GM19025 (cell line): ENCODE measurements around the gene RUNX1.
A peak's percentile ranks its signal among the peaks of the same experiment; 100 is the strongest.

Experiments used
- ATAC-seq: cut with Tn5 transposase; IDR thresholded peaks from one replicate; pipeline ENCODE4 v1.9.1; 2021; ENCODE audit warnings: mild to moderate bottlenecking, low read depth, moderate library complexity; ENCODE audit not compliant: unreplicated experiment

Gene RUNX1

DNA sequence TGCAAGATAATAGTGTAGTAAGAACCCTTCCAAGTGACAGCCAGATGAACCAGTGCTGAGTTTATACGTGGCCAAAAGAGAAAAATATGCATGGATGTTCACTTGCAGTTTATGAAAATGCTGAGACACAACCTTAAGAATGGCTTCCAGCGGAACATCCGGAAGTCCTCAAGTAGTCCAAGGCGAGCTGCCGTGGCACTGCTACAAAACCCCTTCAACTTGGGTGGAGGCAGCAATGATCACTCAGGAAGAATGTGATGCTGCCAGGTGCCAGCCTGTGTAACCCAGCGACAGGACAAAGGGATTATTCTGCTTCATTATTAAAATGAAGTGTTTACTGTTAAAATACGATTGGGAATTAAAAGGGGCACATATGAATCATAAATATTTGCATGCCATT lies 179.6 kb downstream of the RUNX1 start:
- no peak for ATAC-seq

DNA sequence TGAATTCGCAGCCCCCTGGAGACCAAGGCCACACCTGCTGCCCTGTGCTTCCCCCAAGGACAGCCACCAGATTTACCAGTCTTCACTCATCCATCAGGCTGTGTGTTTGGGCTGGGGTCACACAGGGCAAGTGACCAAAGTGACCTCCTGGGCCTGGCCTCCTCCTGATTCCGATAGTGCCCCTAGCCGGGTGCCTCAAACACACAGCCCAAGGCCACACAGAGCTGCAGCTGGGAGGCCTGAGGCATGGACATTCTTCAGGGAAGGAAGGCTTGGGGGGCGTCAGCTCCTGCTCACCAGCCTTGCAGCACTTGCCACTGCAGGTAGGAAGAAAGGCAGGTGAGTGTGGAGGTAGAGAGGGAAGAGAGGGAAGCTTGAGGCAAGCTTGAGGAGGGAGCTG lies 181.3 kb downstream of the RUNX1 start:
- ATAC-seq, result no peak

DNA sequence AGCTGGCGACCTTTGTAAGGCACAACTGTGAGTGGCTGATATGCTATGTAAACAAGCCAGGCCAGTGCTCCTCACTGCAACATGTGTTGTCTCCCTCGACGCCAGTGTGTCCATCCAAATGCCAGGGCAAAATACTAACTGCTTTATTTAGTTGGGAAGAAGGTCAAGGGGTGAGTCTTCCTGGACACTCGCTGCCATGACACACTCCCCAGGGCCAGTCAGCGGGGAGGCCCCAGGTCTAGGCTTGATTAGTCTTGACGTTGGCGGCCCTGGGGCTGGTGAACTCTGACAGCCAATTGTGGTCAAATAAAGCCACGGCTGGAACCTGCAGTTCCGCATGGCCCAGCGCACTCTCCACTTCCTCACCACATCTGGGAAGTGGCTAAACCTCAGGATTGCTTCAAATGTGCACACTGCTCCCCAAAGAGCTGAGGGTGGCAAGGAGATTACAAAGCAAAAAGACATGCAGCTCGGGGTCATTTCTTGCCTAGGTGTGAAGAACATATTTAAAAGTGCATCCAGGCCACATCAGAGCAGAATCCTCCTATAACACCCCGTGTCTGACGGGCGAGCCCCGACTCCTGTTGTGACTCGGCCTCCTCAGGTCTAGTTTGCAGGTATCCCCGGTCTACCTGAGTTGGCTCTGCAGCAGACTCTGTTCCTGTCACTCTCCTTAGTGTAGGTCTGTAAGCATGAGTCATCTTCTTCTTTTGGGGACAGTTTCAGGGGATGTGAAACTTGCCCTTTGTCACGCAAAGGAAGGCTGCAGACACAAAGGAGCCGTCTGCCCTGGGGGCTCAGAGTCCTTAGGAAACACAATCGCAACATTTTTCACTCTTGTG lies 183.5 kb downstream of the RUNX1 start:
- ATAC-seq, result peak; percentile 90

DNA sequence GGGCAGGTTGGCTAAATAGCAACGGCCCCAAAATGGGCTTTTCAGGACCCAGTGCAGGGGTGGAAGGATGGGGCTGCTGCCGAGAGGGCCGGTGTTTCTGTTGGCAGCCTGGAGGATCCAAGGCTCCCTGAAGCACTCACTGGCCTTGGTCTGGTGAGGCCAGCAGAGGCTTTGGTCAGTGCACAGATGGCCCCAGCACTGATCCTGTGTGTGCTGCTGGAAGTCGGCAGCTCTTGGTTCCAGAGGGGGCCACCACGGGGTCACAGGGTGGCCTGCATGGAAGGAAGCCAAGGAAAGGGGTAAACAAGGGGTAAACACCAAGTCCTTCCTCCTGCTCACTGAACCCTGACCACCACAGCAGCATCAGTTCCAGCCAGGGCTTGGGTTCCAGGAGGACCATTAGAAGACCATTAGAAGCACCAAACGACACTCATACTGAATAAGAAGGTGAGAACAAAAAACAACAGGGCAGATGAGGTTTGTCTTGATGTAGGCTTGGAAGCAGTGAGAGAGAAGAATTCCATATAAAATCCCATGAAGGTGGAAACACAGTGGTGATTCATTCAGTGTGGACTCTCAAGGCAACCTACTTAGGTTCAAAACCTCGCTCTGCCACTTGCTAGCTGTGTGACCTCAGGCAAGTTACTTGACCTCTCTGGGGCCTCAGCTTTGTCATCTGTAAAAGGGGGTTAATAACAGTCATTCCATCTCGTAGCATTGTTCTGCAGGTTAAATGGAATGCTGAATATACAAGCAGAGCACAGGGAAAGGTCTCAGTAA lies 184.5 kb downstream of the RUNX1 start:
- no peak for ATAC-seq

DNA sequence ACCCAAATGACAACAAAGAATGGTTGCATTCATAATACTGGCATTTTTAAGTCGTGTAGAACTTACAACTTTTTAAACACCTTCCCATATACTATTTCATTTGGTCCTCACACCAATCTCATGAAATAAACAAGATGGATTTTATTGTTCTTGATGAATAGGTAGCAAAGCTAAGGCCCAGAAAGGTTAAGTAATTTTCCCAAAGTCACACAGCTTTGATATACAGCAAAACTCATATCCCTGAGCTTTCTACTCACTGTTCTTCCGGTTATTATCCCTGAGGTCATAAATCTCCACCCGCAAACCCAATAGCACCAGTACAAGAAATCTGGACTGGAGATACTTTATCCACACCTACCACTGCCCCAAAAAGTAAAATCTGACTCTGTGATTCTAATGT lies 186.2 kb downstream of the RUNX1 start:
- no peak for ATAC-seq

DNA sequence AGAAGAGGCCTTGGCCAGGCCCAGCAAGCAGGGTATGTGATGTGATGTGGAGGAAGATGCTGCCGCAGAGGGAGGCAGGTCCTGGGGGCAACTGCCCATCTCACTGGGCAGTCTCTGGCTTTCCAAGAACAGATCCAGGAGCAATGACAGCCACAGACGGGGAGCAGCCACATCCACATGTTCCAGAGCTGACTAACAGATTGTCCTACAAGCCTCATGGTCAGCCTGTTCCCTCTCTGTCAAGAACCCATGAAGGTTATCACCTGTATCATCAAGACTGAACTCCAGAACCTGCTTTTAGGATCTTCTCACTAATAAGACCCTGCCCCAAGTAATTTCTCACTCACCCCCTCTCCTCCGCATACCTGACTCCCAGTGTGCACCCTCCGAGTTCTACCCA lies 187.8 kb downstream of the RUNX1 start:
- no peak for ATAC-seq

DNA sequence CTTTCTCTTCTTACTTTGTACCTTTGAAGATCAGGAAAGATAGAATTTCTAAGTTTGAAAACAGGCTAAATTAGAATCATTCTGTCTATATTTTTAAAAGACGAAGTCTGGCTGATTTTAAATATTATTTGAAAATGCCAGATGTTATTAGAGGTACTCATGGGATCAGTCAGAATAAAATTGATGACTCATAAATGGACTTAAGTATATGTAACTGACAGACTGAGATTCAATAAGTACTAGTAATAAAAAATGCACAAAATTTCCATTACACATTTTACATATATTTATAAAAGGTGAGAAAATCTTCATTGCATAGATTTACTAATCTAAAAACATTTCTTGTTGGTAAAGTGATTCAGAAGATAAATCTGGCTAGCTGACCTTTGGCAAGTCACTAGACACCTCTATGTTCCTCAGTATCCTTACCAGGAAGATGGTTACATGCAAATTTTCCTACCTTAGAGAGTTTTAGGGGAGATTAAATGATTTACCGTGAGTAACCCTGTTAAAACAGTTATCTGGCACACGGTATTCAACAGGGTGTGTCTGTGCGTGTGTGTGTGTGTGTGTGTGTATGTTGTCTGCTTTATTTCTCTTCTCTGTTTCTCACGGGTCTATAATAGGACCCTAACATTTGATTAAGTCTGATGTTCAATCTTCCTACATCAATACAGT lies 189.0 kb downstream of the RUNX1 start:
- ATAC-seq, result no peak

DNA sequence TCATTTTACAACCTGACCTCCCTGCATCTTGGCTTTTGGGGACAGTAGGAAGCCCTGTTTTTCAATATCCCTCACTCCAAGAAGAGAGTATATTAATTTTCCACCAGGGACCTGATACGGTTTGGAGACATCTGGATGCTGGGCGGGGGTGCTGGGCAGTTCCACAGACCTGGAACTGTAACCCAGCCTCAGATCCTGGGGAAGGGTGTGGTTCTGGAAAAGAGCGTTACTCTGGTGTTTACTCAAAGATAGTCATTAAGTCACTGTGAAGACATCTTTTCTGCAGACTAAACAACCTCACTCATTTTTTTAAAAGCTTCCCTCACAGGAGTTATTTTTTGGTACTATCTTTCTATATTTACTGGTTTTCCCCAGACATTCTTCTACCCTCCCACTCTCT lies 190.5 kb downstream of the RUNX1 start:
- ATAC-seq, result no peak

DNA sequence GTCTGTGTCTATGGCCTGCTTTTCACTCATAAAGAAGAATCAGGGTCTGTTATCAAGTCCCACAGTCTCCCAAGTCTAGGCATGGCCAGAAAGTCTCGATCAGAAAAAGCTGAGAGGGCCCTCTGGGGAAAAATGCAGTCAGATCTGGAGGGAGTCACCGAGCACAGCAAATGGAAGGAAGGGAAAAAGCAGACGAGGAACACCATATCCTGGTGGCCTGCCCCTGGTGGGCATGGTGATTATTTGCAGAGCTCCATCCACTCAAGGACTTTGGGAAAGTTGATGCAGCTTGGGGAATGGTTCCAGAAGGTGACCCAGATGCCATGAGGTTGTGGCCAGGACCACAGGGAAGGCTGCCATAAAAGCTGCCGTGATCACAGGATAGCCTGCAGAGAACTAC lies 191.2 kb downstream of the RUNX1 start:
- no peak for ATAC-seq

DNA sequence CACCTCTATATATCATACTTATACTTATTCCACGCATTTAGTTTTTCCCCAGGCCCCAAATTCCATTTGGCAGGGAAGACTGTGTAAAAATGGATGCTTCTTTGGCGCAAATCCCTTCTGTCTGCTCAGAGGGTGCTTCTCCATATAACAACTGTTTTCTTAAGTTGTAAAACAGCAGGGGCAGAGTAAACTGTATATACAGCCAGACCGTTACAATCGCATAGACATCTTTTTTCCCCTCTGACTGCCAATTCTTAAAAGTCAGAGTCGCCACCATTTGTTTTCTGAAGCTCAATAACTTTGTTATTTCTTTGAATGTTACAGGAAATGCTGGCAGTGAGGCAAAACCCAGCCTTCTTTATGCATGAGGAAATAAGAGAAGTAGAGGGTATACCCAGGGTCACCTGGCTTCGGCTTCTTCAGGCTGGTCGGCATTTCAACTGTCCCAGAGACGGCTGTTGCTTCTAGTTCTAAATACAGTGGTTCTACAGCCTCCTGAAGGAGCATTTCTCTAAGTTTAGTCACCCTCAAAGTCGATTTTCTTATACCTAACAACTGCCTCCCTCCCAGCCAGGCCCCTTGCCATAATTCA lies 191.9 kb downstream of the RUNX1 start:
- ATAC-seq, result no peak

DNA sequence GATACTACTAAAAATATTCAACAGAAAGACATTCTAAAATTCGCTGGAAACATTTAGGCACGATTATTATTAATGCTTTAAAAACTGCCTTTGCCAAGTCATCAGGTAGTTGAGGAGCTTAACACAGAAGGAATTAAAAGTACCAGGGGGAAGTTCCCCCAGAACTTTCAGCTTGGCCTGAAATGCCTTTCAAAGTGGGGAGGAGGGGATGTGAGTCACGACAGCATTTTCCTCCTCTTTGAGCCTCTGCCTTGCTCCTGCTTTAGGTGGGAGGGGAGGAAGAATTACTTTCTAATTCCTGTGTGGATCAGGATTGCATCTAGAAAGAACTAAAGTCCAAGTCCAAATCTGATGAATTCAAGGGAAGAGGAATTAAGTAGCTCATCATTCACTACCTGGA lies 196.7 kb downstream of the RUNX1 start:
- no peak for ATAC-seq

DNA sequence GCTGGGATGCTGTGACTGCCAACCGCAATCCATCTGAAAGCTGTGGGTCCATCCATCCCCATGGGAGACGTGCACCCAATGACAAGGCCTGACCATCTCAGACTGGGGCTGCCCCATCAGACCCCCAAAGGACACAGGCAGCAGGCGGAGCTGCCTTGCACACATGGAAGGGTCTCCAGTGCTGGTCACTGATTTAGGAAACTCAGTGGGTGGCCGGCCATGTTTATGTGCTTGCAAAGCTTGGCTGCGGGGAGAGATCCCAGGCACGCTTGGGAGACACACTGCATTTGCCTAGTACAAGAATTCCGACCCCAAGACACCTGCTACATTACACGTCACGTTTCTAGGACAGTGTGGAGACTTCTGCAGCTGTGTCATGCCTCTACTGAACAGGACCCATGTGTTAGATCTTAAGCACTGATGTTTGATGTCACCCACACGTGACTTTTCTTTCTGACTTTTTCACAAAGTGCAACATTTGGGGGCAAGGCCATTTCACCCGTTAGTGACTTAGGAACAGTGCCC lies 198.9 kb downstream of the RUNX1 start:
- ATAC-seq, result no peak

DNA sequence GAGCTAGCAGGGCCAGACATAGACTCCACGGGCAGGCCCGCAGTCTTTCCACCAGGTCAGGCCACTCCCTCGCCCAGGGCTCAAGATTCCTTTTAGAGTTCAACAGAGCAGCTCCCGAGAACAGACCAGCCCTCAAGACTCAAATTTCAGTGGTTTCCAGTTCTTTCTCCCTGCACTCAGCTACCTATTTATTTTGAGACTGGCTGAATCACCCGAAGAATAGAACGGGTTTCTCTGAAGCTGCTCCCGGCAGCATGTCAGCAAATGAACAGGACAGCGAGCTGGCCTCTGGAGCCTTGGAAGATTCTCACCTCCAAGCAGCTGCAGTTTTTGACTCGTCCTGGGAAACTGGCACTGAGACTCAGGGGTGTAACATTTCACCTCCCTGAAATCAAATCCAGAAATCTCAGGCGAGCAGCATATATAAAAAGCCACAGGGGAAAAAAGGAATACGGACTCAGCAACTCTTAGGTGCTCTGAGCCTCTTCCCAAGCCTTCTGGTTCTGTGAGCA lies 202.4 kb downstream of the RUNX1 start:
- ATAC-seq, result no peak

DNA sequence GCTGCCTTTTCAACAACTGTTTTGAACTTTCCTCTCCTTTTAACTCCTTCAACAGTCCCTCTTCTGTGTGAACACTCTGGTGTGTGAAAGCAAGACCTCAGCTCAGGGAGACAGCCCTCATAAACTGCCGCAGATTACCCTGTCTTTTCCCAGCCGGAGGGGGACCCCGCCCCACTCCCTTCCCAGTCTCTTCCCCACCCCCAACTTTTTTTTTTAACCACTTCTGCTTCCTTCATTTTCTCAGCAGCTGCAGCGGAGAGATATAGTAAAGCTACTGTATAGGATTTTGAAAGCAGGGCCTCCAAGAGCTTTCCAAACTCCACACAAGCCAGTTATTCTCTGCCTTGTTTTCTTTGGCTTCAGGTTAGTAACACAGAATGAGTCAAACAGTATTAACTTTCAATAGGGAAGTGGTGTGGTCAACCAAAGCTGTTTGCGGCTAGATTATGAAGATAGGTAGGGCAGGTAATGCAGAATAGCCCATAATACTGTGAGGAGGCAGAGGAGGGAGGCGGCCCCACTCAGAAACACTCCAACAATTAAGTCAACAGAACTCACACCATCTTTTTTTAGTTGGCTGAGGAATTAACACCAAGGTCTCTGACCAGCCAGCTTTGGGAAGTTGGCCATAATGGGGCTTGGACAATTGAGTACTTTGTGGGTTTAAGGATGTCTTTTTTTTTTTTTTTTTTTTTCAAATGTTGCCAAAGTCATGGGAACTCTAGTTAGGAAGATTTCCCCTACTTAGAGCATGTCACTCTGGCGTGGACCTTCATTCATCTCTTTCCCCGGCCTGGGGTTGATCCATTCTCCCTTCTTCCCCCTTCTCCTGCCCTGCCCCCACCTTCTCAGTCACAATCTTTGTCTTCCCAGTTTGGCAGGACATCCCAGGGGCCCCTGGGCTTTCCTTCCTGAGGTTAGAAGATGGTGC lies 203.3 kb downstream of the RUNX1 start:
- peak; percentile 82 for ATAC-seq

DNA sequence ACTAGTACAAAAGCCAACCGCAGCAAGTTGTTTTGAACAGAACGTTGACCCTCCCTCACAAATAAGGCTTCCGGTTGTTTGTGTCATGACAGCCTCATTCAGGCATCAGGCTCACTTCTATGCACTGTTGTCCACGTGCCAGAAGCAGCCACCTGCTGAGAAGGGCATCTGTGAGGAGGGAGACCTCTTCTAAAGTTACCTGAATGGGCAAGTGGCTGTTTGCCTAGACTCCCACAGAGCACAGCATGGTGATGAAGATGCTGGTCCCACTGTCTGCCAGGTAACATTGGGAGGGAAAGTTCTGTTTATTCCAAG lies 204.2 kb downstream of the RUNX1 start:
- ATAC-seq, result no peak

DNA sequence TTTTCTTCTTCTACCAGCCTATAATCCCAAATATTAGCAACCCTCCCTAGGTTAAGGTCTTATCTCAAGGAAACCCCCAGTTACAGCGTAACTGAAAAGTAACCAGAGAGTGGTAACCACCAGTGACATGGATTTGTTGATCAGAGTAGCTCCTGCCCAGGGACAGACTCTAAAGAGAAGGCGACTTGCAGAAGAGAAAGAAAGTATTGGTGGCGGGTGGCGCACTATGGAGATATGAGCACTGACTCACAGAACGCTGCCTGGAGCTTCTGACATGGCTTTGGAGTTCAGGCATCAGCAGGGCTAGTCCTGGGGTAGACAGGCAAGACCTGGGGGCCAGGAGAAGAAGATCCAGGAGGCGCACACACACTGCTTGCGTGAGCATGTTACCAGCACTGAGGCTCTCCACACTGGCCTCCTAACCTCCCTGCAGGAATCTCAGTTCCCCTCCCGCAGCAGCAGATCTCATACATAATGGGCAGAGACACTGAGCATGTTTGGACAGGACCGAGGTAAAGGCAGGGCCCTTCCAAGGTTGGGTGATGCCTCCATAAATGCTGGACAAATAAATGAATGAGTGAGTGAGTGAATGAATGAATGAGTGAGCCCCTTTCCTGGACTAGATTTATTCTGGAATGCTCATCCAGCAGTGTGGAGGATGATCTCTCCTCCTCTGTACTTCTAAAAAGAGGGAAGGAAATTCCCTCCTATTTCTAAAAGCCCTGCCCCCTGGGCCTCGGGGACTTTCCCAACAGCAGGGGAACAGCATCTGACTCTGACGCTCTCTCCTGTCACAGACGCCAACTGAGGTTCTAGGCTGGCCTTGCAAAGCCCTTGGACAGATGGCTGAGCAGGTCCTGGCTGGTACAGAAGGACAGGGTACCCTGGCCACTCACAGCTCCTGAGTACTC lies 204.8 kb downstream of the RUNX1 start:
- ATAC-seq, result no peak

DNA sequence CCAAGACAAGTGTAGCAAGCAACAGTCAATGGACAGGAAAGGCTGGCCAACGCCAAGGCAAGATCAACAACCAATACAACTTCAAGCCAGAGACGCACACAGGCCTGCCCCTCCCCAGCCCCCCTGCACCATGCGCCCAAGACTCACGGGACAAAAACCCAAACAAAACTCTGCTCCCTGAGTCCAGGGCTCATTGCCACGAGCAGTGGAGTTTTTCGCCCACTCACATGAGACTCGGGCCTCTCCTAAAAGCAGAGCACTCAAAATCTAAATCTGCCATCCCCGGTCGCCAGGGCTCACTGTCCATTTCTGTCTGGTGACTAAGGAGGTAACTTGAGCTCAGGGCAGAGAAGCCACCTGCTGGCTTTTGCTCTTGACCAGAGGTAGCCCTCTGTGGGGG lies 205.5 kb downstream of the RUNX1 start:
- ATAC-seq, result no peak

DNA sequence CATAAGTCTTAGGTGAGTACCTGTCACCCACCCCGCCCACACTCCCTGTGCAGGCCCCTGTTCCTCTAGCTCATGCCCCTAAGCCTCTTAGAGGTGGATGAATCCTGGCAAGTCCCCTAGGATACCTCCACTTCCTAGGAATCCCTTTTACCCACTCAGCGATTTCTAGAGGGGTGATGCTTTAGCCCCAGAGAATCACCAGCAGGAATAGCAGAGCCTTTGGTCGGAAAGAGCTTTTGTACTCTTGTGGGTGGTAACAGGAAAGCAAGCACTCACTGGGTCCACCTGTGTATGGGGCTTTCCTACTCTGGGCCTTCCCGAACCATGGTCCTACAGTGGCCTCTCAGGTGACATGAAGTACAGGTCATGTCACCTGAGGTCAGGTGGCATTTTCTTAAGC lies 207.9 kb downstream of the RUNX1 start:
- no peak for ATAC-seq

DNA sequence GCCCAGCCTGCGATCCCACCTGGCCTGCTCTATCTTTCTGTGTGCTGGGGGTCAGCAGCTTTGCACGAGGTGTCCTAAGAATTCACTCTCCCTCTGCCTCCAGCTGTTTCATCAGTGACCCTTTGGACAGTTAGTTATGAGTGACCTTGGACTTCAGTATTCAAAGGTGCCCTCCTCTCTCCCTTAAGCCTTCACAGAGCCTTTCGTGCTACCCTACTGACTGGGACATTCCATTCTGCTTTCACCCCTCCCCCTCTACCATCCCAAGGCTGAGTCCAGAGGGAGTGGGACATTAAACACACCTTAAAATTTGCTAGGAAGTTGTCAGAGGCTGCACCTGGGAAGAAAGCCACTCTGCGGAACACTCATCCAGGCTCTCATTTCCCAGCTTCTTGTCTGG lies 208.4 kb downstream of the RUNX1 start:
- ATAC-seq, result no peak
